ENCODE data around the gene CTDSP2. TPM values are rescaled to one million over a fixed set of nuclear protein-coding genes. Genes with fewer than 3 reads are reported as not detected.

CTDSP2 gene
- total RNA-seq, 4 donors from 2014 or later, result 47.1 to 120 (median 71.7) TPM

GRCh38 chr12:57834086-57834876, 12.2 kb downstream of the CTDSP2 start:
- Histone ChIP-seq H3K4me3 (peak overlapping the region in 1 of 4 donors; percentile 3), H3K36me3 (peaks cover 0 to 8% (median 2%) of the 10 kb centered on the region in 3 donors), H3K9me3 (no peaks in the 10 kb centered on the region), H3K27ac (peak overlapping the region in 3 of 4 donors; percentile 39 to 71 (median 59)), H3K27me3 (no peaks in the 10 kb centered on the region), H3K4me1 (peaks cover 68 to 100% (median 99%) of the 10 kb centered on the region in 3 donors)
- DNase-seq, result no peak
- intact Hi-C loops (cut with DNase I), result loop anchor here (10.0 kb wide), 1 partner anchor 49 kb away; the partner anchor contains the start of gene TSFM
- no CpG with 5 or more reads among the region's 1 CpG for WGBS, 2 donors
- no peak for TF ChIP-seq POLR2A (IDR thresholded peaks at IDR 0.05)
- no peak for TF ChIP-seq CTCF (IDR thresholded peaks at IDR 0.05)

GRCh38 chr12:57833672-57834071, 12.9 kb downstream of the CTDSP2 start:
- H3K9me3 ChIP-seq, result no peaks in the 10 kb centered on the region
- peak overlapping the region in 1 of 4 donors; percentile 27 for H3K4me3 ChIP-seq
- peak overlapping the region in 3 of 4 donors; percentile 39 to 71 (median 40) for H3K27ac ChIP-seq
- peaks cover 63 to 100% (median 97%) of the 10 kb centered on the region in 3 donors for H3K4me1 ChIP-seq
- intact Hi-C loops (cut with DNase I), result loop anchor here (10.0 kb wide), 1 partner anchor 49 kb away; the partner anchor contains the start of gene TSFM
- WGBS, 2 donors, result 51 to 70% methylated on average over 3 of the region's 3 CpGs
- peaks cover 0 to 14% (median 7%) of the 10 kb centered on the region in 3 donors for H3K36me3 ChIP-seq
- no peaks in the 10 kb centered on the region for H3K27me3 ChIP-seq
- no peak for DNase-seq
- TF ChIP-seq CTCF (IDR thresholded peaks at IDR 0.05) (no peak), POLR2A (IDR thresholded peaks at IDR 0.05) (no peak)

GRCh38 chr12:57832966-57833365, 13.6 kb downstream of the CTDSP2 start:
- 29 to 42% methylated on average over 7 of the region's 10 CpGs for WGBS, 2 donors
- Histone ChIP-seq H3K9me3 (no peaks in the 10 kb centered on the region), H3K36me3 (peaks cover 2 to 21% (median 9%) of the 10 kb centered on the region in 3 donors), H3K4me3 (peak overlapping the region in 1 of 4 donors; percentile 27), H3K4me1 (peaks cover 56 to 97% (median 90%) of the 10 kb centered on the region in 3 donors), H3K27ac (peak overlapping the region in 2 of 4 donors; percentile 40 to 71), H3K27me3 (no peaks in the 10 kb centered on the region)
- DNase-seq, result no peak
- TF ChIP-seq POLR2A (IDR thresholded peaks at IDR 0.05), result no peak
- TF ChIP-seq CTCF (IDR thresholded peaks at IDR 0.05), result no peak
- intact Hi-C loops (cut with DNase I), result loop anchor here (10.0 kb wide), 1 partner anchor 48 kb away; the partner anchor contains the start of gene TSFM

- Histone ChIP-seq H3K36me3 (peaks cover 27 to 47% (median 32%) of the 10 kb centered on the region in 3 donors), H3K4me1 (peaks cover 30 to 71% (median 65%) of the 10 kb centered on the region in 3 donors), H3K9me3 (no peaks in the 10 kb centered on the region), H3K27ac (peak overlapping the region in 1 of 4 donors; percentile 67), H3K27me3 (no peaks in the 10 kb centered on the region), H3K4me3 (no peak overlapping the region)
- intact Hi-C loops (cut with DNase I), result loop anchor here (2.0 to 10.0 kb wide), 2 partner anchors 46 to 74 kb away; partner anchors contain the start of gene TSFM
- TF ChIP-seq CTCF (IDR thresholded peaks at IDR 0.05), result no peak
- no peak for TF ChIP-seq POLR2A (IDR thresholded peaks at IDR 0.05)
- WGBS, 2 donors, result 79 to 95% methylated on average over 2 of the region's 2 CpGs
- no peak for DNase-seq
Measured at GRCh38 chr12:57830393-57830792, 16.1 kb downstream of the CTDSP2 start.
